GM12891 (cell line): ENCODE results near the gene BTBD9.

Source experiments
- POLR2A ChIP-seq: IDR thresholded peaks from 2 replicates; pipeline ENCODE4 v1.6.1; 2011; ENCODE audit warnings: low read depth, low read length, control low read depth
- POLR2AphosphoS5 ChIP-seq: IDR thresholded peaks from 2 replicates; pipeline ENCODE4 v1.6.1; 2011; ENCODE audit warnings: low read depth, low read length, control low read depth
- TAF1 ChIP-seq: IDR thresholded peaks from 2 replicates; pipeline ENCODE4 v1.6.1; 2011; ENCODE audit warnings: low read depth, low read length, control low read depth

DNA sequence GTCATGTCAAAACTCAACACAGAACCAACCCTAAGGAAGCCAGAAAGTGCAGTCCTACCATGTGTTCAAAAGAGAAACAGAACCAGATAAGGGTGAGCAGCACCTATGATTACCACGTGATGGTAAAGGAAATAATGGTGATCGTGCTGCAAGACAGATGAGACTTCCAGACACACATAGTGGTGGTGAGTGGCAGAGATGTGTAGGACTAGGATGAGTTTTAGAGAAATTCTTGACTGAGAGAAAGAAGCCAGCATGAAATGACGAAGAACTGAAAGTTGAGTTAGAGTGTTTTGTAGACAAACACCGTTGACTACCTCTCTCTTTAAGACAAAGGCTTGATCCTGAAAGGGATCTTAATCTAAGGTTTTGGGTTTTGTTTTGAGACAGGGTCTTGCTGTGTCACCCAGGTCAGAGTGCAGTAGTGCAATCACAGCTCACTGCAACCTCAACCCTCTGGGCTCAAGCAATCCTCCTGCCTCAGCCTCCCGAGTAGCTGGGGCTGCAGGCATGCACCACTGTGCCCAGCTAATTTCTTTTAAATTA is 10.6 kb upstream of the BTBD9 start:
- TF ChIP-seq POLR2AphosphoS5, result no peak
- no peak for TF ChIP-seq TAF1
- TF ChIP-seq POLR2A, result no peak
